ENCODE data around the gene TDRD12.

- TF ChIP-seq, protein P1, sequence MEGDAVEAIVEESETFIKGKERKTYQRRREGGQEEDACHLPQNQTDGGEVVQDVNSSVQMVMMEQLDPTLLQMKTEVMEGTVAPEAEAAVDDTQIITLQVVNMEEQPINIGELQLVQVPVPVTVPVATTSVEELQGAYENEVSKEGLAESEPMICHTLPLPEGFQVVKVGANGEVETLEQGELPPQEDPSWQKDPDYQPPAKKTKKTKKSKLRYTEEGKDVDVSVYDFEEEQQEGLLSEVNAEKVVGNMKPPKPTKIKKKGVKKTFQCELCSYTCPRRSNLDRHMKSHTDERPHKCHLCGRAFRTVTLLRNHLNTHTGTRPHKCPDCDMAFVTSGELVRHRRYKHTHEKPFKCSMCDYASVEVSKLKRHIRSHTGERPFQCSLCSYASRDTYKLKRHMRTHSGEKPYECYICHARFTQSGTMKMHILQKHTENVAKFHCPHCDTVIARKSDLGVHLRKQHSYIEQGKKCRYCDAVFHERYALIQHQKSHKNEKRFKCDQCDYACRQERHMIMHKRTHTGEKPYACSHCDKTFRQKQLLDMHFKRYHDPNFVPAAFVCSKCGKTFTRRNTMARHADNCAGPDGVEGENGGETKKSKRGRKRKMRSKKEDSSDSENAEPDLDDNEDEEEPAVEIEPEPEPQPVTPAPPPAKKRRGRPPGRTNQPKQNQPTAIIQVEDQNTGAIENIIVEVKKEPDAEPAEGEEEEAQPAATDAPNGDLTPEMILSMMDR (conservative IDR thresholded peaks at IDR 0.05): no peak
- no peak for TF ChIP-seq EZH2 (IDR thresholded peaks at IDR 0.05; ENCODE audit: low read depth)
Observed at GRCh38 chr19:32868206-32868950, 148.8 kb downstream of the TDRD12 start.

Data from PC-9 (cell line).